Testis (tissue), 2 donors: ENCODE results near the gene COBL.

Source experiments
- CTCF ChIP-seq, 3 experiments: fragments of 450-650 bp in 2 of 3; fragments of 200-600 bp in 1 of 3; sonication (generic) in 1 of 3; IDR thresholded peaks; one replicate each; pipeline ENCODE4 v1.5.1; 2016 to 2019; ENCODE audit warnings: antibody characterized with exemption in 3 of 3, mild to moderate bottlenecking in 2 of 3, moderate library complexity in 1 of 3
- POLR2A ChIP-seq: fragments of 450-650 bp; IDR thresholded peaks from one replicate; pipeline ENCODE4 v1.6.1; 2017; ENCODE audit warnings: antibody characterized with exemption, mild to moderate bottlenecking, moderate library complexity

DNA sequence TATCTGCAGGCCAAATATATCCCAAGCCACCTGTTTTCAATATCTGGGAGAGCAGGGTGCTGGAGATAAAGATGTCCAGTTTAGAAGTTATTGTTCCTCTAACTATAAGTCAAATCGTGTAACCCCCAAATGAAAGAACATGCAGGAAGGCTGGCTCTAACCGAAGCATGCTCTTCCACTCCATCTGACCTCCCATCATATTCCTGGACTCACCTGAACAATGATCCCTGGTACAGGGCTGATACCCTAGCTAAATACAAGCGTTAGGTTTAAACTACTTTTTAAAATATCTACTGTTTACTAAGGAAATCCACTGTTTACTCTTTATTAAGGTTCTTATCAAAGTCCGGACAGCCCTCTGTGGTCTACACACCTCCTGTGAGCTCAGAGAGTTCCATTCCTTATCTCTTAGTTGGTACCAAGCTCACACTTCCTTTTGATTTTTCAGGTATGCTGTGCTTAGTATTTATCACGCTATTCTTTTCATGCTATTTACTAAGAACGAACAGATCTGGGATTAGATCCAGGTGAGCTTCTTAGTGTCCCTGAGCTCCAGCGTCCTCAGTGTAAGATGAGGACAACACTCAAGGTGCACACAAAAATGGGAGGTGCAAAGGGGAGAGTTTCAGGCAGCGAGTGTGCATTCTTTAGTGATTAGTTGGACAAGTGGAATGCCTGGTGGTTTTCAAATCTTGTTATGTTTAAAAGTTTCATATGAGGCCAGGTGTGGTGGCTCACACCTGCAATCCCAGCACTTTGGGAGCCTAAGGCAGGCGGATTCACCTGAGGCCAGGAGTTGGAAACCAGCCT, 23.6 kb upstream of the COBL start:
- no peak for TF ChIP-seq CTCF (IDR thresholded peaks at IDR 0.05)
- TF ChIP-seq POLR2A, result no peak
